HepG2 (cell line): ENCODE data around the gene RBP5. TPM values are rescaled to one million over a fixed set of nuclear protein-coding genes. Genes with fewer than 3 reads are reported as not detected.

Experiments used
- CEBPB ChIP-seq: IDR thresholded peaks from 2 replicates; pipeline ENCODE4 v1.6.1; 2011; ENCODE audit warnings: low read depth, low read length, improper control_type of control experiment, borderline replicate concordance
- CHD2 ChIP-seq: IDR thresholded peaks from 2 replicates; pipeline ENCODE4 v1.6.1; 2011; ENCODE audit warnings: low read depth, low read length, improper control_type of control experiment
- GATAD1 ChIP-seq: IDR thresholded peaks from 2 replicates; pipeline ENCODE4 v1.6.1; 2016; ENCODE audit warnings: missing genetic modification reagents, missing compliant biosample characterization
- IRX3 ChIP-seq: sonication (generic); formaldehyde crosslinking; IDR thresholded peaks from 2 replicates; pipeline ENCODE4 v1.8.1; 2023; ENCODE audit warnings: mild to moderate bottlenecking, low read depth, missing genetic modification reagents, borderline replicate concordance
- KLF16 ChIP-seq, 2 experiments: sonication (generic) in 1 of 2; formaldehyde crosslinking in 1 of 2; IDR thresholded peaks; 2 replicates each; pipeline versions ENCODE4 v1.6.1 to v1.8.0; 2016 to 2023; ENCODE audit warnings: missing genetic modification reagents in 2 of 2, missing compliant biosample characterization in 1 of 2
- REL ChIP-seq: sonication (generic); formaldehyde crosslinking; conservative IDR thresholded peaks from 2 replicates; pipeline ENCODE4 v1.8.0; 2022; ENCODE audit warnings: mild to moderate bottlenecking, missing genetic modification reagents, moderate library complexity
- RXRA ChIP-seq: sonication (generic); formaldehyde crosslinking; IDR thresholded peaks from 2 replicates; pipeline ENCODE4 v1.5.1; 2020; ENCODE audit warnings: missing genetic modification reagents
- SALL2 ChIP-seq: sonication (generic); formaldehyde crosslinking; IDR thresholded peaks from 2 replicates; pipeline ENCODE4 v1.8.1; 2023; ENCODE audit warnings: mild to moderate bottlenecking, missing genetic modification reagents, inconsistent platforms
- ZNF460 ChIP-seq: sonication (generic); formaldehyde crosslinking; IDR thresholded peaks from 2 replicates; pipeline ENCODE4 v1.5.1; 2020; ENCODE audit warnings: missing genetic modification reagents, mild to moderate bottlenecking, borderline replicate concordance
- ZNF841 ChIP-seq: sonication (generic); formaldehyde crosslinking; IDR thresholded peaks from 2 replicates; pipeline ENCODE4 v1.8.1; 2023; ENCODE audit warnings: missing genetic modification reagents, borderline replicate concordance
- polyA plus RNA-seq, 8 experiments: library from polyadenylated mRNA; depleted of rRNA in 3 of 8; stranded (reverse) in 7 of 8; unstranded in 1 of 8; fragments of >200 nt; fragmentation: Illumina TruSeq in 4 of 8; extraction: Trizol in 4 of 8; gene quantifications; 2 replicates each; pipeline versions ENCODE4 v1.2.1 to v1.2.3, GENCODE V29; 2011 to 2016; ENCODE audit warnings: low read depth in 4 of 8, missing spikeins in 1 of 8, mixed read lengths in 1 of 8; ENCODE audit not compliant: insufficient read depth in 1 of 8
- total RNA-seq, 5 experiments: library from RNA; depleted of rRNA; stranded (reverse); fragments of >200 nt; fragmentation: Illumina TruSeq; extraction: Trizol; gene quantifications; 2 replicates each; pipeline ENCODE4 v1.2.3, GENCODE V29; 2016; ENCODE audit warnings: low read depth in 1 of 5
- TF ChIP-seq, protein P1 (sequence below): sonication (generic); formaldehyde crosslinking; IDR thresholded peaks from 2 replicates; pipeline ENCODE4 v1.4.0; 2020; ENCODE audit warnings: low read depth, missing genetic modification reagents
- TF ChIP-seq, protein P2 (sequence below): sonication (generic); formaldehyde crosslinking; IDR thresholded peaks from 2 replicates; pipeline ENCODE4 v1.8.0; 2023; ENCODE audit warnings: mild to moderate bottlenecking, missing genetic modification reagents
- TF ChIP-seq, protein P3 (sequence below): IDR thresholded peaks from 2 replicates; pipeline ENCODE4 v1.6.1; 2018; ENCODE audit warnings: missing genetic modification reagents, mild to moderate bottlenecking, missing compliant biosample characterization
- TF ChIP-seq, protein P4 (sequence below): sonication (generic); formaldehyde crosslinking; IDR thresholded peaks from 2 replicates; pipeline ENCODE4 v1.4.0; 2020; ENCODE audit warnings: missing genetic modification reagents
- TF ChIP-seq, protein P5 (sequence below): sonication (generic); formaldehyde crosslinking; IDR thresholded peaks from 2 replicates; pipeline ENCODE4 v1.4.0; 2020; ENCODE audit warnings: missing genetic modification reagents, borderline replicate concordance
- TF ChIP-seq, protein P6 (sequence below): IDR thresholded peaks from 2 replicates; pipeline ENCODE4 v1.6.1; 2016; ENCODE audit warnings: mild to moderate bottlenecking

Gene RBP5
- total and polyA plus RNA-seq, 2 of the 13 experiments (the other 11 are each of a cell fraction or from before 2014, with no cell fraction given), result 13.8 to 19.8 TPM

DNA sequence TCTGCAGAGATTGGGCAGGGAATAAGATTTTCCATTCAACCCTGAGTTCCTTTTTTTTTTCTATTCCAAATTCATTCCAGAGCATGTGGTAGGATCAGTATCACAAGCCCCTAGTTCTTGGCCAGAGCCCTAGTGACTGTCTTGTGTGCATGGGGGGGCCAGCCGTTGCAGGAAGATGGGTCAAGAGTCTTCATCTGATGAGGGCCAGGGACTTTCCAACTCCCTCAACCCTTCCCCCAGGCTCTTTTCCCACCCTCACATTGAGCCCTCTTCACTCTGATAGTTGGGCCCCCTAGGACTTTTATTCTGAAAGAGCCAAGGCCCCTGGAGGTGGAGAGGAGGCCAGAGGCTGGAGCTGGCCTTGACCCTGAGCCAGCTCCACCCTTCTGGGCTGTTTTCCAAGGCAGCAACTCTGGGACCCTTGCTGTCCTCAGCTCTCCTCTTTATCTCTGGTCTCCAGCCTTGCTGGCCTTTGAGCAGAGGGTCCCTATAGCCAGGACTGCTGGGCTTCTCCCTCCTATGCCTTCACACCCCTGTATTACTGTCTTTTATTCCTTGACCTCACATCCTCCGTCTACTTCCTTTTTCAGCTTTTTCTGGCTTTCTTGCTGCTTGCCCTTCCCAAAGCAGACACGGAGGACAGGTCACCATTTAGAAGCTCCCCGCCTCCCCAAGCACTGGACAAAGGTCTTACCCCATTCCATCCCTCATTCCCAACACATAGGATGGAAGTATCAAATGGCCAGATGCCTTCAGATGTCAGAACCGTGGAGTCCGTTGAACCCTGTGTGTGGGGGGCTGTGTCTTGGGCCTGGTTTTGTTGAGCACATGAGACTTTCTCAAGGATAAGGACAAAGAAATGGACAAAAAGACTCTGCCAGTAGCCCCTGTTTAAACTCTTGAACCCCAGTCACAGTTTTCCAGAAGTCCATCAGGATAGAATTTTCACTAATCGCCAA is 5.6 kb downstream of the RBP5 start (continued):
- TF ChIP-seq, protein P1, sequence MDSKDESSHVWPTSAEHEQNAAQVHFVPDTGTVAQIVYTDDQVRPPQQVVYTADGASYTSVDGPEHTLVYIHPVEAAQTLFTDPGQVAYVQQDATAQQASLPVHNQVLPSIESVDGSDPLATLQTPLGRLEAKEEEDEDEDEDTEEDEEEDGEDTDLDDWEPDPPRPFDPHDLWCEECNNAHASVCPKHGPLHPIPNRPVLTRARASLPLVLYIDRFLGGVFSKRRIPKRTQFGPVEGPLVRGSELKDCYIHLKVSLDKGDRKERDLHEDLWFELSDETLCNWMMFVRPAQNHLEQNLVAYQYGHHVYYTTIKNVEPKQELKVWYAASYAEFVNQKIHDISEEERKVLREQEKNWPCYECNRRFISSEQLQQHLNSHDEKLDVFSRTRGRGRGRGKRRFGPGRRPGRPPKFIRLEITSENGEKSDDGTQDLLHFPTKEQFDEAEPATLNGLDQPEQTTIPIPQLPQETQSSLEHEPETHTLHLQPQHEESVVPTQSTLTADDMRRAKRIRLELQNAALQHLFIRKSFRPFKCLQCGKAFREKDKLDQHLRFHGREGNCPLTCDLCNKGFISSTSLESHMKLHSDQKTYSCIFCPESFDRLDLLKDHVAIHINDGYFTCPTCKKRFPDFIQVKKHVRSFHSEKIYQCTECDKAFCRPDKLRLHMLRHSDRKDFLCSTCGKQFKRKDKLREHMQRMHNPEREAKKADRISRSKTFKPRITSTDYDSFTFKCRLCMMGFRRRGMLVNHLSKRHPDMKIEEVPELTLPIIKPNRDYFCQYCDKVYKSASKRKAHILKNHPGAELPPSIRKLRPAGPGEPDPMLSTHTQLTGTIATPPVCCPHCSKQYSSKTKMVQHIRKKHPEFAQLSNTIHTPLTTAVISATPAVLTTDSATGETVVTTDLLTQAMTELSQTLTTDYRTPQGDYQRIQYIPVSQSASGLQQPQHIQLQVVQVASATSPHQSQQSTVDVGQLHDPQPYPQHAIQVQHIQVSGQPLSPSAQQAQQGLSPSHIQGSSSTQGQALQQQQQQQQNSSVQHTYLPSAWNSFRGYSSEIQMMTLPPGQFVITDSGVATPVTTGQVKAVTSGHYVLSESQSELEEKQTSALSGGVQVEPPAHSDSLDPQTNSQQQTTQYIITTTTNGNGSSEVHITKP (CRISPR knock-in tag), result no peak
- TF ChIP-seq RXRA (CRISPR knock-in tag) (peak; percentile 84), REL (CRISPR knock-in tag) (no peak), ZNF841 (CRISPR knock-in tag) (no peak), ZNF460 (CRISPR knock-in tag) (no peak), CHD2 (no peak), IRX3 (no peak), CEBPB (no peak), KLF16 (CRISPR knock-in tag; IDR thresholded peaks at IDR 0.05) (peak in 1 of 2 experiments; percentile 14; a peak in 1 of 4 replicates), SALL2 (no peak), GATAD1 (CRISPR knock-in tag) (peak; percentile 18; the same call in 1 of the 2 replicates)
- TF ChIP-seq, protein P2, sequence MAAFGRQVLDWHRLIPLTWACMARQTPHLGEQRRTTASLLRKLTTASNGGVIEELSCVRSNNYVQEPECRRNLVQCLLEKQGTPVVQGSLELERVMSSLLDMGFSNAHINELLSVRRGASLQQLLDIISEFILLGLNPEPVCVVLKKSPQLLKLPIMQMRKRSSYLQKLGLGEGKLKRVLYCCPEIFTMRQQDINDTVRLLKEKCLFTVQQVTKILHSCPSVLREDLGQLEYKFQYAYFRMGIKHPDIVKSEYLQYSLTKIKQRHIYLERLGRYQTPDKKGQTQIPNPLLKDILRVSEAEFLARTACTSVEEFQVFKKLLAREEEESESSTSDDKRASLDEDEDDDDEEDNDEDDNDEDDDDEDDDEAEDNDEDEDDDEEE (CRISPR knock-in tag), result no peak
- TF ChIP-seq, protein P3, sequence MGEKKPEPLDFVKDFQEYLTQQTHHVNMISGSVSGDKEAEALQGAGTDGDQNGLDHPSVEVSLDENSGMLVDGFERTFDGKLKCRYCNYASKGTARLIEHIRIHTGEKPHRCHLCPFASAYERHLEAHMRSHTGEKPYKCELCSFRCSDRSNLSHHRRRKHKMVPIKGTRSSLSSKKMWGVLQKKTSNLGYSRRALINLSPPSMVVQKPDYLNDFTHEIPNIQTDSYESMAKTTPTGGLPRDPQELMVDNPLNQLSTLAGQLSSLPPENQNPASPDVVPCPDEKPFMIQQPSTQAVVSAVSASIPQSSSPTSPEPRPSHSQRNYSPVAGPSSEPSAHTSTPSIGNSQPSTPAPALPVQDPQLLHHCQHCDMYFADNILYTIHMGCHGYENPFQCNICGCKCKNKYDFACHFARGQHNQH (CRISPR knock-in tag), result peak; percentile 53; the same call in 1 of the 2 replicates
- TF ChIP-seq, protein P4, sequence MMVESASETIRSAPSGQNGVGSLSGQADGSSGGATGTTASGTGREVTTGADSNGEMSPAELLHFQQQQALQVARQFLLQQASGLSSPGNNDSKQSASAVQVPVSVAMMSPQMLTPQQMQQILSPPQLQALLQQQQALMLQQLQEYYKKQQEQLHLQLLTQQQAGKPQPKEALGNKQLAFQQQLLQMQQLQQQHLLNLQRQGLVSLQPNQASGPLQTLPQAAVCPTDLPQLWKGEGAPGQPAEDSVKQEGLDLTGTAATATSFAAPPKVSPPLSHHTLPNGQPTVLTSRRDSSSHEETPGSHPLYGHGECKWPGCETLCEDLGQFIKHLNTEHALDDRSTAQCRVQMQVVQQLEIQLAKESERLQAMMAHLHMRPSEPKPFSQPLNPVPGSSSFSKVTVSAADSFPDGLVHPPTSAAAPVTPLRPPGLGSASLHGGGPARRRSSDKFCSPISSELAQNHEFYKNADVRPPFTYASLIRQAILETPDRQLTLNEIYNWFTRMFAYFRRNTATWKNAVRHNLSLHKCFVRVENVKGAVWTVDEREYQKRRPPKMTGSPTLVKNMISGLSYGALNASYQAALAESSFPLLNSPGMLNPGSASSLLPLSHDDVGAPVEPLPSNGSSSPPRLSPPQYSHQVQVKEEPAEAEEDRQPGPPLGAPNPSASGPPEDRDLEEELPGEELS (CRISPR knock-in tag), result 0 out of 2 replicates have a peak, but pooled peaks have one; percentile 25
- TF ChIP-seq, protein P5, sequence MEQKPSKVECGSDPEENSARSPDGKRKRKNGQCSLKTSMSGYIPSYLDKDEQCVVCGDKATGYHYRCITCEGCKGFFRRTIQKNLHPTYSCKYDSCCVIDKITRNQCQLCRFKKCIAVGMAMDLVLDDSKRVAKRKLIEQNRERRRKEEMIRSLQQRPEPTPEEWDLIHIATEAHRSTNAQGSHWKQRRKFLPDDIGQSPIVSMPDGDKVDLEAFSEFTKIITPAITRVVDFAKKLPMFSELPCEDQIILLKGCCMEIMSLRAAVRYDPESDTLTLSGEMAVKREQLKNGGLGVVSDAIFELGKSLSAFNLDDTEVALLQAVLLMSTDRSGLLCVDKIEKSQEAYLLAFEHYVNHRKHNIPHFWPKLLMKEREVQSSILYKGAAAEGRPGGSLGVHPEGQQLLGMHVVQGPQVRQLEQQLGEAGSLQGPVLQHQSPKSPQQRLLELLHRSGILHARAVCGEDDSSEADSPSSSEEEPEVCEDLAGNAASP, result peak; percentile 89
- TF ChIP-seq, protein P6, sequence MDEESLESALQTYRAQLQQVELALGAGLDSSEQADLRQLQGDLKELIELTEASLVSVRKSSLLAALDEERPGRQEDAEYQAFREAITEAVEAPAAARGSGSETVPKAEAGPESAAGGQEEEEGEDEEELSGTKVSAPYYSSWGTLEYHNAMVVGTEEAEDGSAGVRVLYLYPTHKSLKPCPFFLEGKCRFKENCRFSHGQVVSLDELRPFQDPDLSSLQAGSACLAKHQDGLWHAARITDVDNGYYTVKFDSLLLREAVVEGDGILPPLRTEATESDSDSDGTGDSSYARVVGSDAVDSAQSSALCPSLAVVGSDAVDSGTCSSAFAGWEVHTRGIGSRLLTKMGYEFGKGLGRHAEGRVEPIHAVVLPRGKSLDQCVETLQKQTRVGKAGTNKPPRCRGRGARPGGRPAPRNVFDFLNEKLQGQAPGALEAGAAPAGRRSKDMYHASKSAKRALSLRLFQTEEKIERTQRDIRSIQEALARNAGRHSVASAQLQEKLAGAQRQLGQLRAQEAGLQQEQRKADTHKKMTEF (CRISPR knock-in tag), result peak; percentile 35; the same call in 1 of the 2 replicates
